ENCODE results near the gene JADE3. TPM values are rescaled to one million over a fixed set of nuclear protein-coding genes. Genes with fewer than 3 reads are reported as not detected.

JADE3 gene
- total and polyA plus RNA-seq, 4 donors = 2.3 to 6.1 (median 4.1) TPM

GRCh38 chrX:47068720-47069119 is 156.5 kb downstream of the JADE3 start:
- H3K27me3 ChIP-seq (ENCODE audit: control insufficient read depth in 1 of 2, insufficient read depth in 2 of 2, low read length in 1 of 2) = no peaks in the 10 kb centered on the region
- intact Hi-C loops (cut with DNase I) = no loop called here
- H3K27ac ChIP-seq (ENCODE audit: low read depth in 1 of 2, low read length in 2 of 2) = no peak overlapping the region
- no peaks in the 10 kb centered on the region for H3K4me1 ChIP-seq (ENCODE audit: control insufficient read depth in 1 of 2, insufficient read depth in 2 of 2, low read length in 2 of 2)
- no peaks in the 10 kb centered on the region for H3K9me3 ChIP-seq (ENCODE audit: control insufficient read depth, low read length)
- ATAC-seq (ENCODE audit: low FRiP score) (no peak), DNase-seq (no peak)
- H3K36me3 ChIP-seq (ENCODE audit: control insufficient read depth in 1 of 2, insufficient read depth in 2 of 2, low read length in 1 of 2) = no peaks in the 10 kb centered on the region
- H3K4me3 ChIP-seq (ENCODE audit: low read length in 2 of 2) = no peak overlapping the region

GRCh38 chrX:47078129-47079043 is 166.2 kb downstream of the JADE3 start, which contains the start of gene RGN:
TSS of gene RGN (plus strand) at chrX:47078443. CDS start at chrX:47081145, 2,702 bp downstream.
- WGBS, 2 donors = 7 to 27% methylated on average over 59 of the region's 59 CpGs
- H3K36me3 ChIP-seq (ENCODE audit: control insufficient read depth in 1 of 2, insufficient read depth in 2 of 2, low read length in 1 of 2) = no peaks in the 10 kb centered on the region
- no peaks in the 10 kb centered on the region for H3K9me3 ChIP-seq (ENCODE audit: control insufficient read depth, low read length)
- intact Hi-C loops (cut with DNase I) = loop anchor here in 1 of 2 donors (5.0 kb wide), 1 partner anchor 166 kb away; the partner anchor contains the start of gene JADE3
- H3K4me3 ChIP-seq (ENCODE audit: low read length in 2 of 2) = peak within 1 kb of the TSS; percentile 48 to 79
- H3K27ac ChIP-seq (ENCODE audit: low read depth in 1 of 2, low read length in 2 of 2) = peak within 1 kb of the TSS in 1 of 2 donors; percentile 71
- H3K27me3 ChIP-seq (ENCODE audit: control insufficient read depth in 1 of 2, insufficient read depth in 2 of 2, low read length in 1 of 2) = no peaks in the 10 kb centered on the region
- DNase-seq (peak in 1 of 2 donors; percentile 48), ATAC-seq (ENCODE audit: low FRiP score) (peak; percentile 69)
- no peaks in the 10 kb centered on the region for H3K4me1 ChIP-seq (ENCODE audit: control insufficient read depth in 1 of 2, insufficient read depth in 2 of 2, low read length in 2 of 2)

GRCh38 chrX:47080215-47080914 is 168.1 kb downstream of the JADE3 start:
- ATAC-seq (ENCODE audit: low FRiP score) = no peak
- WGBS, 2 donors = 41 to 47% methylated on average over 9 of the region's 9 CpGs
- Histone ChIP-seq H3K27ac (ENCODE audit: low read depth in 1 of 2, low read length in 2 of 2) (peak overlapping the region in 1 of 2 donors; percentile 36), H3K36me3 (ENCODE audit: control insufficient read depth in 1 of 2, insufficient read depth in 2 of 2, low read length in 1 of 2) (no peaks in the 10 kb centered on the region), H3K9me3 (ENCODE audit: control insufficient read depth, low read length) (no peaks in the 10 kb centered on the region), H3K4me3 (ENCODE audit: low read length in 2 of 2) (no peak overlapping the region), H3K4me1 (ENCODE audit: control insufficient read depth in 1 of 2, insufficient read depth in 2 of 2, low read length in 2 of 2) (no peaks in the 10 kb centered on the region), H3K27me3 (ENCODE audit: control insufficient read depth in 1 of 2, insufficient read depth in 2 of 2, low read length in 1 of 2) (no peaks in the 10 kb centered on the region)
- DNase-seq = no peak
- intact Hi-C loops (cut with DNase I) = no loop called here

- Histone ChIP-seq H3K4me1 (ENCODE audit: control insufficient read depth in 1 of 2, insufficient read depth in 2 of 2, low read length in 2 of 2) (no peaks in the 10 kb centered on the region), H3K27ac (ENCODE audit: low read depth in 1 of 2, low read length in 2 of 2) (no peak overlapping the region), H3K36me3 (ENCODE audit: control insufficient read depth in 1 of 2, insufficient read depth in 2 of 2, low read length in 1 of 2) (no peaks in the 10 kb centered on the region), H3K4me3 (ENCODE audit: low read length in 2 of 2) (no peak overlapping the region), H3K9me3 (ENCODE audit: control insufficient read depth, low read length) (no peaks in the 10 kb centered on the region), H3K27me3 (ENCODE audit: control insufficient read depth in 1 of 2, insufficient read depth in 2 of 2, low read length in 1 of 2) (no peaks in the 10 kb centered on the region)
- ATAC-seq (ENCODE audit: low FRiP score) (no peak), DNase-seq (no peak)
- intact Hi-C loops (cut with DNase I) = no loop called here
- 70 to 79% methylated on average over 5 of the region's 5 CpGs for WGBS, 2 donors
Observed at GRCh38 chrX:47080915-47081236, 168.7 kb downstream of the JADE3 start.

- Histone ChIP-seq H3K9me3 (ENCODE audit: control insufficient read depth, low read length) (no peaks in the 10 kb centered on the region), H3K4me1 (ENCODE audit: control insufficient read depth in 1 of 2, insufficient read depth in 2 of 2, low read length in 2 of 2) (no peaks in the 10 kb centered on the region), H3K27me3 (ENCODE audit: control insufficient read depth in 1 of 2, insufficient read depth in 2 of 2, low read length in 1 of 2) (no peaks in the 10 kb centered on the region), H3K36me3 (ENCODE audit: control insufficient read depth in 1 of 2, insufficient read depth in 2 of 2, low read length in 1 of 2) (no peaks in the 10 kb centered on the region), H3K4me3 (ENCODE audit: low read length in 2 of 2) (no peak overlapping the region), H3K27ac (ENCODE audit: low read depth in 1 of 2, low read length in 2 of 2) (no peak overlapping the region)
- intact Hi-C loops (cut with DNase I) = no loop called here
- ATAC-seq (ENCODE audit: low FRiP score) (no peak), DNase-seq (no peak)
- 48 to 52% methylated on average over 4 of the region's 4 CpGs for WGBS, 2 donors
Observed at GRCh38 chrX:47091149-47091775, 179.0 kb downstream of the JADE3 start.

- no peak for DNase-seq
- intact Hi-C loops (cut with DNase I) = no loop called here
- no peak overlapping the region for H3K27ac ChIP-seq (ENCODE audit: low read depth in 1 of 2, low read length in 2 of 2)
- H3K4me1 ChIP-seq (ENCODE audit: control insufficient read depth in 1 of 2, insufficient read depth in 2 of 2, low read length in 2 of 2) = no peaks in the 10 kb centered on the region
- H3K27me3 ChIP-seq (ENCODE audit: control insufficient read depth in 1 of 2, insufficient read depth in 2 of 2, low read length in 1 of 2) = no peaks in the 10 kb centered on the region
- H3K9me3 ChIP-seq (ENCODE audit: control insufficient read depth, low read length) = no peaks in the 10 kb centered on the region
- H3K4me3 ChIP-seq (ENCODE audit: low read length in 2 of 2) = no peak overlapping the region
- H3K36me3 ChIP-seq (ENCODE audit: control insufficient read depth in 1 of 2, insufficient read depth in 2 of 2, low read length in 1 of 2) = no peaks in the 10 kb centered on the region
- ATAC-seq (ENCODE audit: low FRiP score) = no peak
- 2 to 6% methylated on average over 1 of the region's 1 CpG for WGBS, 2 donors
Observed at GRCh38 chrX:47093248-47093647, 181.0 kb downstream of the JADE3 start.

- Histone ChIP-seq H3K4me3 (ENCODE audit: low read length in 2 of 2) (no peak overlapping the region), H3K27me3 (ENCODE audit: control insufficient read depth in 1 of 2, insufficient read depth in 2 of 2, low read length in 1 of 2) (no peaks in the 10 kb centered on the region), H3K36me3 (ENCODE audit: control insufficient read depth in 1 of 2, insufficient read depth in 2 of 2, low read length in 1 of 2) (no peaks in the 10 kb centered on the region), H3K4me1 (ENCODE audit: control insufficient read depth in 1 of 2, insufficient read depth in 2 of 2, low read length in 2 of 2) (no peaks in the 10 kb centered on the region), H3K27ac (ENCODE audit: low read depth in 1 of 2, low read length in 2 of 2) (no peak overlapping the region), H3K9me3 (ENCODE audit: control insufficient read depth, low read length) (no peaks in the 10 kb centered on the region)
- 79 to 83% methylated on average over 11 of the region's 11 CpGs for WGBS, 2 donors
- intact Hi-C loops (cut with DNase I) = no loop called here
- no peak for ATAC-seq (ENCODE audit: low FRiP score)
- no peak for DNase-seq
Observed at GRCh38 chrX:47093860-47094259, 181.6 kb downstream of the JADE3 start.

GRCh38 chrX:47097018-47097417 is 184.8 kb downstream of the JADE3 start:
- Histone ChIP-seq H3K4me1 (ENCODE audit: control insufficient read depth in 1 of 2, insufficient read depth in 2 of 2, low read length in 2 of 2) (no peaks in the 10 kb centered on the region), H3K27me3 (ENCODE audit: control insufficient read depth in 1 of 2, insufficient read depth in 2 of 2, low read length in 1 of 2) (no peaks in the 10 kb centered on the region), H3K4me3 (ENCODE audit: low read length in 2 of 2) (no peak overlapping the region), H3K27ac (ENCODE audit: low read depth in 1 of 2, low read length in 2 of 2) (no peak overlapping the region), H3K36me3 (ENCODE audit: control insufficient read depth in 1 of 2, insufficient read depth in 2 of 2, low read length in 1 of 2) (no peaks in the 10 kb centered on the region), H3K9me3 (ENCODE audit: control insufficient read depth, low read length) (no peaks in the 10 kb centered on the region)
- no peak for ATAC-seq (ENCODE audit: low FRiP score)
- DNase-seq = no peak
- intact Hi-C loops (cut with DNase I) = no loop called here
- 70 to 75% methylated on average over 4 of the region's 4 CpGs for WGBS, 2 donors

Measured in aorta (tissue), 5 donors.